ENCODE data around the gene MSTO1.
"Not testable (repeated sequence)": the region's sequence is repeated elsewhere in the genome, so short reads cannot be mapped to it uniquely, and the experiment has no call there.

MSTO1 gene

GRCh38 chr1:155609515-155610256, at the start of gene MSTO1:
MSTO1 (plus strand) TSS chr1:155610218; CDS start chr1:155610249, 31 bp downstream.
- DNase-seq (ENCODE audit: low spot score), result peak; percentile 95
- FAIRE-seq, result peak; percentile 52

GRCh38 chr1:155561779-155562580, 48.0 kb upstream of the MSTO1 start:
- not testable (repeated sequence) for DNase-seq (ENCODE audit: low spot score); FAIRE-seq

- DNase-seq (ENCODE audit: low spot score) (peak; percentile 83), FAIRE-seq (no peak)
Measured at GRCh38 chr1:155562581-155563376, 47.2 kb upstream of the MSTO1 start, which contains the start of gene ASH1L. ASH1L (minus strand) TSS chr1:155562803; CDS start chr1:155521519, 41,284 bp downstream.

GRCh38 chr1:155563377-155564022, 46.5 kb upstream of the MSTO1 start:
- not testable (repeated sequence) for DNase-seq (ENCODE audit: low spot score); FAIRE-seq

- FAIRE-seq, result no peak
Measured at GRCh38 chr1:155569988-155570592, 39.9 kb upstream of the MSTO1 start.

GRCh38 chr1:155570593-155570990, 39.4 kb upstream of the MSTO1 start:
- FAIRE-seq (no peak), DNase-seq (ENCODE audit: low spot score) (no peak)

More at GRCh38 chr1:155569988-155570592, 39.9 kb upstream of the MSTO1 start:
- no peak for DNase-seq (ENCODE audit: low spot score)

GRCh38 chr1:155574077-155574476, 35.9 kb upstream of the MSTO1 start:
- FAIRE-seq, result no peak
- DNase-seq (ENCODE audit: low spot score), result no peak

GRCh38 chr1:155575608-155576007, 34.4 kb upstream of the MSTO1 start:
- not testable (repeated sequence) for FAIRE-seq; DNase-seq (ENCODE audit: low spot score)

- DNase-seq (ENCODE audit: low spot score), result not testable (repeated sequence)
Measured at GRCh38 chr1:155583846-155584245, 26.2 kb upstream of the MSTO1 start.

GRCh38 chr1:155589282-155589681, 20.7 kb upstream of the MSTO1 start:
- not testable (repeated sequence) for FAIRE-seq; DNase-seq (ENCODE audit: low spot score)

More at GRCh38 chr1:155583846-155584245, 26.2 kb upstream of the MSTO1 start:
- not testable (repeated sequence) for FAIRE-seq

GRCh38 chr1:155590516-155591247, 19.3 kb upstream of the MSTO1 start:
- DNase-seq (ENCODE audit: low spot score); FAIRE-seq: not testable (repeated sequence)

GRCh38 chr1:155591770-155592169, 18.2 kb upstream of the MSTO1 start:
- FAIRE-seq (no peak), DNase-seq (ENCODE audit: low spot score) (peak; percentile 31)

- FAIRE-seq, result not testable (repeated sequence)
Measured at GRCh38 chr1:155595877-155596474, 14.0 kb upstream of the MSTO1 start.

GRCh38 chr1:155596864-155597263, 13.2 kb upstream of the MSTO1 start:
- no peak for FAIRE-seq

More at GRCh38 chr1:155595877-155596474, 14.0 kb upstream of the MSTO1 start:
- DNase-seq (ENCODE audit: low spot score), result not testable (repeated sequence)

GRCh38 chr1:155598842-155599331, 11.1 kb upstream of the MSTO1 start:
- DNase-seq (ENCODE audit: low spot score) (no peak), FAIRE-seq (no peak)

More at GRCh38 chr1:155596864-155597263, 13.2 kb upstream of the MSTO1 start:
- no peak for DNase-seq (ENCODE audit: low spot score)

GRCh38 chr1:155599828-155600572, 10.0 kb upstream of the MSTO1 start:
- not testable (repeated sequence) for DNase-seq (ENCODE audit: low spot score); FAIRE-seq

- FAIRE-seq, result no peak
- DNase-seq (ENCODE audit: low spot score), result no peak
Measured at GRCh38 chr1:155607708-155608107, 2.3 kb upstream of the MSTO1 start.

- no peak for FAIRE-seq
- no peak for DNase-seq (ENCODE audit: low spot score)
Measured at GRCh38 chr1:155608888-155609225, 1.2 kb upstream of the MSTO1 start.
